AG04450 (cell line): ENCODE measurements around the gene POU2AF3. TPM values are rescaled to one million over a fixed set of nuclear protein-coding genes. Genes with fewer than 3 reads are reported as not detected.

Experiments
- CTCF ChIA-PET: fragments of 300-600, 350-600 bp; formaldehyde crosslinking; extraction: SDS; loops from one replicate; lab custom pipeline; 2022; ENCODE audit warnings: antibody characterized with exemption, inconsistent platforms; lab: Charles Lee
- POLR2A ChIA-PET: fragments of 350-600 bp; formaldehyde crosslinking; extraction: SDS; loops from one replicate; lab custom pipeline; 2021; ENCODE audit warnings: antibody characterized with exemption, inconsistent platforms; lab: Yijun Ruan, JAX
- DNase-seq: peaks from one replicate; pipeline ENCODE4 v3.0.0-alpha.2; 2011; ENCODE audit warnings: low read depth, low spot score
- H3K27ac ChIP-seq: one replicate; pipeline ENCODE4 v1.5.1; 2012; ENCODE audit warnings: low read depth, low read length, control low read depth
- H3K27me3 ChIP-seq: one replicate; pipeline ENCODE4 v1.6.0; 2012; ENCODE audit warnings: low read length; ENCODE audit not compliant: control insufficient read depth, insufficient read depth
- H3K4me3 ChIP-seq: 2 replicates; pipeline ENCODE4 v1.5.1; 2011; ENCODE audit warnings: mild to moderate bottlenecking, low read depth, low read length, control low read depth
- H3K9me3 ChIP-seq: 2 replicates; pipeline ENCODE4 v1.5.1; 2012; ENCODE audit warnings: low read length; ENCODE audit not compliant: control insufficient read depth, insufficient read depth
- CTCF ChIP-seq: IDR thresholded peaks from 2 replicates; pipeline ENCODE4 v1.5.1; 2011; ENCODE audit warnings: low read depth, low read length, control low read depth, inconsistent platforms
- polyA plus RNA-seq: library from polyadenylated mRNA; depleted of rRNA; stranded (reverse); fragments of >200 nt; gene quantifications from 2 replicates; pipeline ENCODE4 v1.2.3, GENCODE V29; 2011

Gene POU2AF3
- polyA plus RNA-seq, 1 experiment, result not detected

- no peaks in the 10 kb centered on the region for H3K9me3 ChIP-seq
- TF ChIP-seq CTCF, result no peak
- no peak for DNase-seq
- no peak overlapping the region for H3K27ac ChIP-seq
- no peak overlapping the region for H3K4me3 ChIP-seq
- H3K27me3 ChIP-seq, result peaks cover 7% of the 10 kb centered on the region
- ChIA-PET POLR2A (no interaction called here), CTCF (interaction anchor here (0.6 to 0.7 kb wide), 2 partner anchors 88 to 1306 kb away, joined by 3 read pairs; no protein-coding TSS in a partner anchor)
These were observed 31.2 kb downstream of the POU2AF3 start for GRCh38 chr11:111329306-111330204.

GRCh38 chr11:111330234-111330893, 32.0 kb downstream of the POU2AF3 start:
- H3K9me3 ChIP-seq, result no peaks in the 10 kb centered on the region
- no peak for TF ChIP-seq CTCF
- peaks cover 6% of the 10 kb centered on the region for H3K27me3 ChIP-seq
- no peak overlapping the region for H3K27ac ChIP-seq
- CTCF ChIA-PET, result no interaction called here
- no peak for DNase-seq
- POLR2A ChIA-PET, result interaction anchor here (0.6 kb wide), 1 partner anchor 271 kb away, joined by 3 read pairs; no protein-coding TSS in a partner anchor
- H3K4me3 ChIP-seq, result no peak overlapping the region

- DNase-seq, result no peak
- ChIA-PET POLR2A (no interaction called here), CTCF (interaction anchor here (0.6 kb wide), 1 partner anchor 500 kb away, joined by 3 read pairs; no protein-coding TSS in a partner anchor)
- Histone ChIP-seq H3K27ac (peak overlapping the region; percentile 31), H3K9me3 (no peaks in the 10 kb centered on the region), H3K4me3 (no peak overlapping the region), H3K27me3 (peaks cover 11% of the 10 kb centered on the region)
- TF ChIP-seq CTCF, result no peak
These were observed 33.5 kb downstream of the POU2AF3 start for GRCh38 chr11:111331711-111332479.

GRCh38 chr11:111334532-111335502, 36.5 kb downstream of the POU2AF3 start:
- no peak for TF ChIP-seq CTCF
- POLR2A ChIA-PET, result no interaction called here
- H3K27ac ChIP-seq, result no peak overlapping the region
- H3K27me3 ChIP-seq, result peaks cover 13% of the 10 kb centered on the region
- no peaks in the 10 kb centered on the region for H3K9me3 ChIP-seq
- no peak overlapping the region for H3K4me3 ChIP-seq
- CTCF ChIA-PET, result no interaction called here
- no peak for DNase-seq
